NCI-H748 (cell line): Measurements from ENCODE around the gene HDAC4.

Source experiments
- DNase-seq: peaks from one replicate; lab custom pipeline; 2025; ENCODE audit not compliant: unreplicated experiment; lab: John Stamatoyannopoulos, UW

The HDAC4 gene

DNA sequence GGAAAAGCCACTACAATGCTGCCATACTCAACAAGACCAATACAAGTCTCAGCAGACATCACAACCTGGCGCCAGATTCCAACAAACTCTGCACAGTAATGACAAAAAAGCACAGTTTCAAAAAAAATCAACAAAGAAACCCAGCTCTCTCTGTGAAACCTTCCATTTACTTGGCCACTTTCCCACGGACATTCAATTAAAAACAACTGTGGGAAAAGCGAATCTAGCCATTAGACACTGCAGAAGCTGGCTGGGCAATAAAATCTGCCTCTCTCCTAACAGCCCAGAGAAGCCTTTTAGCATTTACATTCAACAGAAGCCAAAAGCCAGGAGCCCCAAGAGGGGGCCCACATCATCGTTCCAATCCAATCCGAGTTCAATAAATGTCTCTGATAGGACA, 128.9 kb downstream of the HDAC4 start:
- no peak for DNase-seq

- no peak for DNase-seq
Measured at GRCh38 chr2:239271471-239271870, 129.3 kb downstream of the HDAC4 start.

DNA sequence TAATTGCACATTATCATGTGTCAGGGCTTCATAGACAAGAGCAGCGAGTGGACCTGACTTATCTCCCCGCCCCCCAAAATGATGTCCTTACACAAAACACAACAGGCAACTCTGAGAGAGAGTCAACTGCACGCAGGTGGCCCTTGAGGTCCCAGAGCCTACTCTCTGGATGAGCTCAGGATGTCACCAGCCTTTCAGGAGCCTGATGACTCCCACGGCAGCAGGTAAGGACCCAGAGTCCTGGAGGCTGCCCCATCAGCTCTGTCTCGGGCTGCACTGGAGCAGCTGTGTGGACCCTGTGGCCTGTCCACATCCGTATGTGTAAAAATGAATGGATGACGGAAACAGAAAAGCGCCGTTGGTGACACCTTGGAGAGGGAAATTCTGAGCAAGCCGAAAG, 130.9 kb downstream of the HDAC4 start:
- DNase-seq: no peak

DNA sequence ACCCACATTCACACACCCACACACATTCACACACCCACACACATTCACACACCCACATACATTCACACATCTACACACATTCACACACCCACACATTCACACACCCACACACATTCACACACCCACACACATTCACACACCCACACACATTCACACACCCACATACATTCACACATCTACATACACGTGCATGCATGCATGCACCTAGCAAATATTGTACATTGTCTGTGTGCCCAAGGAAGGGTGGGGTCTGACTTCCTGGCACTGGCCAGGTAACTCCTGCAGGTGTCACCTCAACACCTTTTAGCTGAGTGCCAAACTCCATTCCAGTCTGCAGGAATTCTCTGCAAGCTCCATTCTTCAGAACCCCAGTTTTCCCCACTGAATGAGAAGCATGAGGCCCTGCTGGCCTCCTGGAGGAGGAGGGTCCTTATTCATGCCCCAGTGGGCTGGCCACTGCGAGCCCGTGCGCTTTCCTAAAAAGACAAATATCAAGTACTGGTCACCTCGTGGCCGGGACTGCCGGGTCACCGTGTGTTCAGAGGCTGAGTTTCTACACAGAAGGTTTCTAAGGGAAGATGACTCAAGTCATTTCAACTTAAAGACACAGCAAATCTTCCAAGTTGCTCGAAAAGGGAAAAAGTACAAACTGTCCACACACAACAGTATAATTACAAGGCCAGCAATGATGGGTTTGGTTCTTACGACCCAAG, 131.5 kb downstream of the HDAC4 start:
- no peak for DNase-seq

DNA sequence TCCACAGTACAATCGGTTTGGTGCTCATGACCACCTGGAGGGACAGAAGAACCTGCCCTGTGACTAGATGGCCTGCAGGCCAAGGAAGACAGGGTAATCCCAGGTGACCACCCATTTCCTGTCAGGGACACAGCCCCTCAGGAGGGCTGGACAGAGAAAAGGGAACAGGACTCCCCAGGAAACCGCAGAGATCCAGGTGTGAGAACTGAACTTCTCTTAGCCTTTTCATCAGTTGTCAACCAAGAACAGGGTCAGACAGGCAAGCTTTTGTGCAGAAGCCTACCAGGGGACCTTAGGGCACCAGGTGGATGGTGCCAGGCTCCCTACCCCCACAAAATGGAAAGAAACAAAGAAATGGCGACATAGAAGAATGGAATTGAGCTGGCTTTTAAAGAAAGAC, 132.3 kb downstream of the HDAC4 start:
- no peak for DNase-seq

GRCh38 chr2:239268082-239268481, 132.7 kb downstream of the HDAC4 start:
- no peak for DNase-seq

DNA sequence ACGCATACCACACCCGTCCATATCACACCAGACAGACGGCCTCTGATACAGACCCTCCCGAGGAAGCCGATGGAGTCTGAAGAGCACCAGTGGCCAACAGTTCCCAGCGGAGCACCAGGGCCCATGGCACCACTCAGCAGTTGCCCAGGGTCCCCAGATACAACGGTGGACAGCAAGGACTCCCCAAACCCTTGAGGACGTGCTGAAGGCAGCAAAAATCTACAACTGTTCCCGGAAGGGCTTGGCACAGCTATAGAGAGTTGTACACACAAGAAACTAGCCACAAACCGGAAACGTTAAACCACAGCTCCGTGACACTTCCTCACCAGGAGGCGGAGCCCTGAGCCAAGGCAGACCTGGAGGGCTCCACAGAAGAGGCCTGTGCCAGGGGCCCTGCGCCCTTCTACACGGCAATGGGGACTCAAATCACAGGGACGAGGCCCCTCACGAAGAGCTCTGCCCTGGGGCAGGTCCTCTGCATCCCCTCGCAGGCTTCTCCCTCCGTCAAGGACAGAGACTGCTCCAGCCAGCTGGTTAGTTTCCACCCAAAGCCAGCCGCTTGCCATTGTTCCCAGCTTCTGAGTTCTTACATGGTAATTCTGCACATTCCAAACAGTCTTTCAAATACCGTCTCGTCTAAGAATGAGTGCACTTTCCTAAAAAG, 133.4 kb downstream of the HDAC4 start:
- no peak for DNase-seq

- DNase-seq: no peak
Measured at GRCh38 chr2:239266779-239267287, 134.0 kb downstream of the HDAC4 start.

- no peak for DNase-seq
Measured at GRCh38 chr2:239266434-239266766, 134.4 kb downstream of the HDAC4 start.

DNA sequence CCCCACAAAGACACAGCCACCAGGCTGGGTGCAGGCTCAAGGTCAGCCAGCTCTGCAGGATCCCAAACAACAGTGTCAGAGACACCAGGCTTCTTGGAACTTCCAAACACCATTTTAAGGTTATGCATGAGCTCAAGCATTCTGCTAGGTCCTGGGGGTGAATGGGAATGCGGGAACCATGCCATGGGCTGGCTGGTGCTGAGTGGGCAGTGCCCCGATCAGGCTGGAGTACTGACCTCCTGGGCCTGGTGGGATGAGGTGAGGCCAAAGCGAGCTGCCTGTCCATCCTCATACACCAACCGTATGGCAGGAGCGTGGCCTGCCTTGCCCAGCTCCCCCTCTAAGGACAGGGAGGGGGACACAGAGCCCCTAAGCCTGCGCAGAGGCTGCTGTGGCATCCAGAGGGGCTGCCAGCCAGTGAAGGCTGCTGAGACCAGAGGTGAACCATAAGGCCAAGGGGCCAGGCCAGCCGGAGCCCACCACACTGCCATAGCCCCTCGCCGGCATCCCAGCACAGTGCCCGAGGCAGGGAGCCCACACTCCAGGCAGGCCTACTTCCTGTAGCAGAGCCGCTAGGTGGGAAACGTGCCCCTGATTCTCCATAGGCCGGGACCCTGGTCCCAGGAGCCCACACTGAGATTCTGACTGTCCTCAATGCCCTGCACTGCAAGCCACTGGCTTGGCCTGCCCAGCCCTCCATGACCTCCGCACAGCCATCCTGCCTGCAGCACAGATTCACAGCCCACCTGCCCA, 135.0 kb downstream of the HDAC4 start:
- DNase-seq: no peak

DNA sequence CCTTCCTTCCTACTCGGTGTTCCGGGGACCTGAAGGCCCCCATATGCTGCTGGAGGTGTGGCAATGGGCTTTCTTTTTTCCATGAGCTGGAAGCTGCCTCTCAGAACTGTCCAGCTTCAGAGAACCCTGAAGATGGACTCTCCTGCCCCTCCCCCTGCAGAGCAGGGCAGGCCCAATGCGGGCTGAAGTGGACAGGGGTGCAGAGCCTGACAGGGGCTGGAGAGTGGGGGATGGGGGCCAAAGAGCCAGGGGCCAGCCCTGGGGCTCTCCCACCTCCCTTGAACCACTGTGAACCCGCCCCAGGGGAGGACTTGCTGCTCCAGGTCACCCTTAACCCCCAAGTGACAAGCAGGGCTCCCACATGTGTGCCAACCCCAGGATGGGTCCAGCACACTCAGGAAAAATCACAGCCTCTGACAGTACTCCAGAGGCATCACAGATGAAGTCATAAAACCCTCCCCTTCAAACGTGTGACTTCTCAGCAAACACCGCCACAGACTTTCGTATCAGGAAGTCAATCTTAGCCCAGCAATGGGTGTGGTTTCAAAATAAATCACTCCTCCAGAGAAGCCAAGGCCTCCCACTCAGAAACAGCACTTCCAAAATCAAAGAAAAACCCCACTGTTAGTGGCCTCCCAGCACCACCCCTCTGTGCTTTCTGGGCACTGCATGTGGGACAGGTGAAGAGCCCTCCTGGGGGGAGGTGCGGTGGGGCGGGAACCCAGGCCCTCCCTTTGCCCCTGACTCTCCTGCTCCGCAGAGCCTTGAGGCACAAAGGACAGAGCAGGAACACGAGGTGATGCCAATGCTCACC, 135.8 kb downstream of the HDAC4 start:
- no peak for DNase-seq

GRCh38 chr2:239264492-239264837, 136.4 kb downstream of the HDAC4 start:
- no peak for DNase-seq

GRCh38 chr2:239263669-239264491, 136.9 kb downstream of the HDAC4 start:
- no peak for DNase-seq

DNA sequence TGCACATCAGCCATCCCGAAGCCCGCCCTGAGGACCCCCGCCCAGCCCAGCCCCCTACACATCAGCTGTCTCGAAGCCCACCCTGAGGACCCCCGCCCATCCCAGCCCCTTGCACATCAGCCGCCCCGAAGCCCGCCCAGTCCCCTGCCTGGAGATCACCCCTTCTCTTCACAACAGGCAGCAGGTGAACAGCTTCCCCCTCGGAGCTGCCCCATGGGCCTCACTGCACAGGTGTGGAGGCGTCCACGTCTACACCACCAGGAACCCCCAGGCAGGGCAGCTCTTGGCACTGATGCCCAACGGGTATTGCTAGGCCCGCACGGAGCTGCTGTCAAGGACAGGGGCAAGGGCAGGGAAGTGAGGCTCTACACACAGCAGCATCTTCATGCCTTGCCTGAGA, 137.6 kb downstream of the HDAC4 start:
- DNase-seq: no peak

DNA sequence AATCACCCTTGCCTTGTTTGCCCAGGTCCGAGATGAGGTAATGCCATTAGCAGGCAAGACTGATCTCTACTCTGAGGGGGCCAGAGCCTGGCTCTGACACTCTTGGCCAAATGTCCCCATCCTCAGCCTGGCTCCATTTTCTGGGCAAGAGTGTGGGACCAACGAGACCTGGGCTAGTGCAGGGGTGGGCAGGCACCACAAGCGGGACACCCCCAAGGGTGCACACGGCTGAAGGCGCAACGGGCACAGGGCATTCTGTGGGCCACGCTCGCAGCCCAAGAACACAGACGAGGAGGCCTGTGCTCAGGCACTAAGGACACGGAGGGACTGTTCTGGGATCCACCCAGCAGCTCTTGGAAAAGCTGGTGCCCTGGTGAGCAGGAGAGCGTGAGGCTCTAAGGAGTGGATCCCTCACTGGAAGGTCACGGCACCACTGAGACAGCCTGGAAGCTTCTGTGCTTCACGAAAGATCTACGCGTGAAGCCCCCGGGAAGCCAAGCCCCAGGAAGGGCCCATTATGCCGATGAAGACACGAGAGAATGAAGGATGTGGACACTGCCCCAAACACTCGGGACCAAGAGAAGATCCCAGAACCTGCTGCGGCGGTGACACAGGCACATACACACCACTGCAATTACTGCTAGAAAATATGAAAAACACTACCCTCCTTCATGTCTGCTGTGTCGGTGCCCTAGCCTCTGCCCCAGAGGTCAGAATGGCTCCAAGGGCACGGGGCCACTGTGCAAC, 138.2 kb downstream of the HDAC4 start:
- no peak for DNase-seq

DNA sequence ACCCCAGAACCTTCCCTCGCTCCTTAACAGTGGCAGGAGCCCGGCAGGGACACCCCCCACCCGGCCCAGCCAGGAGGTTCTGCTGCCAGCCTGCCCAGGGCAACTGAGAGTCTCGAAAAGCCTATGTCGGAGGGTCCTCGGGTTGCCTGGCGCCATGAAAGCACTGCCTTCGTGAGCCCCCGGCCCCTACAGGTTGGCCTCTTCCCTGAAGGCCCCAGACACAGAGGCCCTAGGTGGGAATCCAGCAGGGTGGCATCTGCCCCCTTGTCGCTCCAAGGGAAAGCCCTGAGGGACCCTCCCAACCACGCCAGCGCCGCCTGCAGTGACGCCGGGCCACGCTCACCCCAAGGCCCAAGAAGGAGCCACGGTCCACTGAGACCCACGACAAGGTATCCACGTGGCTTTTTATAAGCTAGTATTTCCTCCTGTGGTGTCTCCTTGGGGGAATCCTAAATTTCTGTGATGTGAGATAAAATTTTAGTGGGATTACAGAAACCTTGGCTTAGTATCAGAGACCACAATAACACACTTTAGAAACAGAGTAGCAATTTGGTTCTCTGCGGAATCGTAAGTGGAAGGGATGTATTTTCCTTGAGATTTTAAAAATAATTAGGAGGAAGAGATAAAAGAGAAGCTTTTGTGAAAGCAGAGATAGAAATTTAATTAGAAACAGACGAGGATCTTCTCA, 138.9 kb downstream of the HDAC4 start:
- DNase-seq: no peak

DNA sequence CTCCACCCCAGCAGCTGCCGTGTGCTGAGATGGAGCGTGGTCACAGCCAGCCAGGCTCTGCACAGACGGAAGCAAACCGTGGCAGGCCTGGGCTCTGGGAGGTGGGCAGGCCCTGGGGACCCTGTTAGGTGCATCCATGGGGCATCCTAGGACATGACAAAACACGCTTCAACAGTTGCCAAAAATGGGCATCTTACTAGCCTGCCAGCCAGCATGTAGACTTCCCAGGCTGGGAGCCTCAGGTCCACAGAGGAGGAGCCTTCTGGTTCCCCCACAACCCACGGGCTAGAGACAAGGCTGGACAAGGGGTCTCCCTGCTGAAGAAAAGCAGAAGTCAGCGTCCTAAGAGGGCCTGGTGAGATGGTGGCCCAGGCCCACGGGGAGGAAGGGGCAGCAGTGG, 139.5 kb downstream of the HDAC4 start:
- no peak for DNase-seq

- DNase-seq: no peak
Measured at GRCh38 chr2:239260546-239261327, 140.1 kb downstream of the HDAC4 start.
